Stimulated activated CD4-positive, alpha-beta T cell treated with anti-CD3 and anti-CD28 coated beads, Interleukin-15, amount 100 ng/mL, for 1 hour (primary cell): ENCODE measurements around the gene DMC1.
"Not testable (repeated sequence)": the region's sequence is repeated elsewhere in the genome, so short reads cannot be mapped to it uniquely, and the experiment has no call there.

Experiments
- DNase-seq, 2 donors: peaks; one replicate each; pipeline ENCODE4 v3.0.0-alpha.2; 2020; ENCODE audit warnings: low read depth in 1 of 2, low spot score in 1 of 2

DMC1 gene, protein sequence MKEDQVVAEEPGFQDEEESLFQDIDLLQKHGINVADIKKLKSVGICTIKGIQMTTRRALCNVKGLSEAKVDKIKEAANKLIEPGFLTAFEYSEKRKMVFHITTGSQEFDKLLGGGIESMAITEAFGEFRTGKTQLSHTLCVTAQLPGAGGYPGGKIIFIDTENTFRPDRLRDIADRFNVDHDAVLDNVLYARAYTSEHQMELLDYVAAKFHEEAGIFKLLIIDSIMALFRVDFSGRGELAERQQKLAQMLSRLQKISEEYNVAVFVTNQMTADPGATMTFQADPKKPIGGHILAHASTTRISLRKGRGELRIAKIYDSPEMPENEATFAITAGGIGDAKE

DNA sequence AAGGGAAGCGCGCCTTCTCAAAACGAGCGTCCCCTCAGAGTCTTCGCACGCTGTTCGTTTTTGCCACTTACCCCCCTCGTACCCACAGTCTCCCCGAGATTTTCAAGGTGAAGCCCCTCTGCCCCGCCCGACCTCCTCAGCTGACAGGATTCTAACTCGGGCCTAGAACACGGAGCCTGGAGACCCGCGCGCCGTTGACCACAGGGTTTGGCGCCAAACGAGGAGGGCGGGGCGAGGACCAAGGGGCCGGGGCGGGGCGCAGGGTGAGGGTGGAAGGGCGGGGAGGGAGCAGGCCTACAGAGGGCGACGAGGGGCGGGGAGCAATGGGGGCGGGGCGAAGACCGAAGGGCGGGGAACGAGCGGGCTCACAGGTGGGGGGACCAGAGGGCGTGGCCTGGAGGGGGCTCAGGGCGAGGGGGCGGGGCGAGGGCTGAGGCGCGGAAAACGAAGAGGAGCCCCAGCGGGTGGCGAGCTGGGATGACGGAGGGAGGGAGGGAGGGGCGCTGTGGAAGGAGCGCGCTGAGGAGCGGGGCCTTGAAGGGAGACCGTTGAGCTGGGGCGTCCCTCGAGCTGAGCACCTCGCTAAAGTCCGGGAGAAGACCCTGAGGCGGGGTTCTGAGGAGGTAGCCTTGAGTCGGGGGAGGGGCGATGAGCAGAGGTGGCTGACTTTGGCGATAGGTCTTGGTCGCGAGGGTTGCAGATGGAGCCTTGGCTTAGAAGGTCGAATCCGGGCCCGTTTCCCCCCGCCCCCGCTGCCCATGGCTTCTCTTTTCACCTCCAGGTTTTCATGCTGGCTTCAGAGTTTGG, at the start of gene DMC1:
Gene DMC1, minus strand, starts transcription at position 212 of the 807 bp plus-strand sequence. CDS start 1,927 bp downstream, outside the sequence.
- peak; percentile 90 to 97 for DNase-seq

GRCh38 chr22:38618682-38619081, 48.7 kb upstream of the DMC1 start:
- no peak for DNase-seq

GRCh38 chr22:38618258-38618657, 48.3 kb upstream of the DMC1 start:
- no peak for DNase-seq

DNA sequence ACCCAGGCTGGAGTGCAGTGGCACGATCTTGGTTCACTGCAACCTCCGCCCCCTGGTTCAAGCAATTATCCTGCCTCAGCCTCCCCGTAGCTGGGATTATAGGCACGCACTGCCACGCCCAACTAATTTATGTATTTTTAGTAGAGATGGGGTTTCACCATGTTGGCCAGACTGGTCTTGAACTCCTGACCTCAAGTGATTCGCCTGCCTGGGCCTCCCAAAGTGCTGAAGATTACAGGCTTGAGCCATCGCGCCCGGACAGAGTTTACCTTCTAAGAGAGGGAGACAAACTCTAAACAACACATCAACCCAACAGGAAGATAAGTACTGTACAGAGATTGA, 45.1 kb upstream of the DMC1 start:
- DNase-seq = not testable (repeated sequence)

GRCh38 chr22:38614332-38615063, 44.5 kb upstream of the DMC1 start:
- no peak for DNase-seq

DNA sequence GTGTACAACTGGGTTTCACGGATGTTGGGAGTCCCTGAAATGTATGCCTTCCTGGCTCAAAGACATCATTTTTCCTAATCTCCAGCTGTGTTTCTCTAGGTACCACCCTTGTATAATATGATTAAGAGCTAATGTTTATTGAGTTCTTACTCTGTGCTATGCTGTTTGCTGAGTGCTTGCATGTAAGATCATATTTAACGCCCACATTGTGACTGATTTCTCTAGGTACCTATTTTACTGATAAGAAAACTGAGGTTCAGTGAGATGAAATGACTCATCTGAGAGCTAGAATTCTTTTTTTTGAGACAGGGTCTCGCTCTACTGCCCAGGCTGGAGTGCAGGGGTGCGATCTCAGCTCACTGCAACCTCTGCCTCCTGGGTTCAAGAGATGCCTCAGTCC, 43.6 kb upstream of the DMC1 start:
- no peak for DNase-seq

DNA sequence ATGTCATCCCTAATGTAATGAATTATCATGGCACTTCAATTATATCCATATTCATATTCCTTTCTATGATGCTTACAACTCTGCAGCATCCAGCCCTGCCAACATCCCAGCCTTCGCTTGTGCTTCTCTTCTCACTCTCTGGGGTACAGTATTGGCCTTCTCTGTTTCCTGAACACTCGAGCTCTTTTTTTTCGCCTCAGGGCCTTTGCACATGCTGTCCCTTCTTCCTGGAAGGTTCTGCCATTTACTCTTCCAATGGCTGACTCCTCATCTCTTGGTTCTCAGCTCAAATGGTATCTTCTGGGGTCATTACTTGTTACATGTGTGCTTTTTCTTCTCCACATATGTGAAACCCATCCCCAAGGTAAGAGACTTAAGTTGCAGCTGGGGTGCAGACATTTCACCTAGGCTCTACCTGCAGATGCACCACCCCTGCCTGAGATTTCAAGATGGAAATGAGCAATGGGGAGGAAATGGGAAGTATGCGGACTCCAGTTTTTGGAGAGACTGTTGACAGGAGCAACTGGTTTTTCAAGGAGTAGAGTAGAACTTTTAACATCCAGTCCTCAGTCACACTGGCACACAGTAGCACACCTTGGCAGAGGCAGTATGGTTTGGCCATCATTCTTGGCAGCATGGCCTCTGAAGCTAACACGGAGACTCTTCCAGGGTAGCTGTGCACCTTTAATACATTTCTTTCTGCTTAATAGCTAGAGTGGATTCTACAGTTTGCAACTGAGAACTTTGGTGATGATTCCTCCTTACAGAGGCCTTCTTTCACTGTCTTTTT, 42.4 kb upstream of the DMC1 start:
- no peak for DNase-seq

- DNase-seq = no peak
These were observed 41.6 kb upstream of the DMC1 start for GRCh38 chr22:38611559-38611958.

- DNase-seq = no peak
These were observed 40.3 kb upstream of the DMC1 start for GRCh38 chr22:38610234-38610633.

GRCh38 chr22:38608992-38609750, 39.2 kb upstream of the DMC1 start:
- DNase-seq = no peak

DNA sequence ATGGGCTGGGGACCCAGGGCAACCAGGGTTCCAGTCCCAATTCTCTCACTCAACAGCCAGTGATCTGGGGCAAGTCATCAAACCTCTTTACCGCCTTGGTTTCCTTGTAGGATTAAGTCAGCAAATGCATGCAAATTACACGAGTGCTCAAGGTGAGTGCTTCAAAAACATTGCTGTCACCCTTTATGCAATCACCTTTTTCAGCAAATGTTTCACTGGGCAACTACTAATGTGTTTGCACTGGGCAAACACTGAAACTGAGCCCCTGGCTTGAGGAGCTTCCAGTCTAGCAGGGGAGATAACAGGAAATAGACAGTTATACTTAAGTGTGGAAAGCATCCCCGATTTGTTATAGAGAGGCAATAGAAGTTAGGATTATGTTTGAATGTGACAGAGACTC, 37.7 kb upstream of the DMC1 start:
- no peak for DNase-seq

GRCh38 chr22:38602166-38602565, 32.2 kb upstream of the DMC1 start:
- no peak for DNase-seq

GRCh38 chr22:38601221-38601764, 31.3 kb upstream of the DMC1 start:
- DNase-seq = no peak

DNA sequence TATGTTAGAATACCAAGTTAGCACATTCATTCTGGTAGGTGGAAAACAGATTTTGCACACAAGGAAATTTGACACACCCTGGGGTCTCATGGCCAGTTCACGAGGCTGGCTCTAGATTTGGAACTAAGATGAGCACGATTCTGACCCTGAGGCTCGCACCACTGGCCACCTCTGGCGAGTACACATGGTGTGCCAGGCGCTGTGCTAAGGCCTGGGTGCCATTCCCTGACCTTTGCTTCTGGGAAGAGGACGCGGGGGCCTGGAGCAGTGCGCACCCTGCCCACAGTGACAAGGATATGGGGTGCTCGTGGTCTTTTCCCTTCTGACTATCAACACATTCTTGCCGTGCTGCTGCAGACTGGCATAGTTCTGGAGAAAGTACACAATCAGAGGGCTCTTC, 29.5 kb upstream of the DMC1 start:
- no peak for DNase-seq

DNA sequence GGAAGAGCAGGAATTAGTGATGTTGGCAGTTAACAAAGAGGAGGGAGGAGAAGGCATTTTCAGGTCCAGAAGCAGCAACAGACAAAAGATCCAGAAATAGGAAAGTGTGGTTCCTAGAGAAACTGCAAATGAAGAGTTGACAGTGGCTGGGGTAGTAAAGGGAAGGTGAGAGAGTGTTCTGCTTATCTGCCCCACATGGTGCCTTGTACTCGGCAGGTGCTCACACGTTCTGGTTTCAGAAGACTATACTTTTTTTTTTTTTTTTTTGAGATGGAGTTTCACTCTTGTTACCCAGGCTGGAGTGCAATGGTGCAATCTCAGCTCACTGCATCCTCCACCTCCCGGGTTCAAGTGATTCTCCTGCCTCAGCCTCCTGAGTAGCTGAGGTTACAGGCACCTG, 12.9 kb upstream of the DMC1 start:
- not testable (repeated sequence) for DNase-seq

- no peak for DNase-seq
These were observed 8.5 kb upstream of the DMC1 start for GRCh38 chr22:38578505-38578904.

GRCh38 chr22:38572065-38572464, 2.1 kb upstream of the DMC1 start:
- no peak for DNase-seq

GRCh38 chr22:38570779-38571364, 889 bp upstream of the DMC1 start:
- no peak for DNase-seq

DNA sequence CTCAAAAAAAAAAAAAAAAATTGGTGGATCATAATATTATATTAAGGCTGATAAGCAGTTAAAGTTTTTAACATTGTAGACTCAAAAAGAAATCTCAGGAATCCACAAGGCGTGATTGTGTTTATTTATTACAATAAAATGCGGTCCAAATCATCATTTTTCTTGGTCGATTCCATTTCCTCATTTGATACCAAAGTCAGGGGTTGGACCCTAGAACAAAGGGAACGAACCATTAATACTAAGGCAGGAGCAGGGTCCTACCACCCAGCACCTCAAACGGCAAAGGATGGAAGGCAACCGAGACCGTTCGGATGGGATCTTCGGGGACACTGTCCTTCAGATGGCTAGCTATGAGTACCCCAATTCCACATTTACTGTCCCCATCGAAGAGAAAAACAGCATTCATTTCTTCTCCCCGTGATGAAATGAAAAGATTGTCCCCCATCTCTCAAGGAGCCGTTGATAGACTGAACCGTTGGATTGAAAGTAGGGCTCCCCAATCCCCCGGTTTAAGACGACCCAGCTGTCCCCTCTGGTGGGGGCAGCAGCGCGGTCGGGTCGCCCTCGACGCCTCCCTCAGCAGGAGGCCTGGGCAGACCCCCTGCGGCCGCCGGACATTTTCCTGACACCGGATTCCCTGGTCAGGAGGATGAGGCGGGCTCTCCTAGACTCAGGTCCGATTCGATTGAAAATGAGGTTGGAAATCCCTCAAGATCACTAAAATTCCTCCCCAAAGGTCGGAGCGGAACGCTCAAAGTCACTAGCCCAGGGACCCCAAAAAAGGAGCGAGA, 607 bp downstream of the DMC1 start:
- DNase-seq = no peak
